Measurements from ENCODE around the gene DLG2. TPM values are rescaled to one million over a fixed set of nuclear protein-coding genes. Genes with fewer than 3 reads are reported as not detected.

Gene DLG2
- total RNA-seq, 1 donor from 2014 or later = 5.9 TPM

- no peaks in the 10 kb centered on the region for H3K36me3 Mint-ChIP-seq
- H3K4me3 Mint-ChIP-seq = no peak overlapping the region
- H3K27me3 Mint-ChIP-seq = no peaks in the 10 kb centered on the region
- TF ChIP-seq CTCF (conservative IDR thresholded peaks at IDR 0.05) = no peak
- no peak for DNase-seq (ENCODE audit: extremely low spot score, unreplicated experiment)
- peaks cover 3% of the 10 kb centered on the region for H3K4me1 Mint-ChIP-seq (ENCODE audit: unreplicated experiment)
- no peaks in the 10 kb centered on the region for H3K9me3 Mint-ChIP-seq
- no peak overlapping the region for H3K27ac Mint-ChIP-seq
These were observed 1858.7 kb downstream of the DLG2 start for GRCh38 chr11:83768489-83768888.

GRCh38 chr11:83766932-83767331, 1860.2 kb downstream of the DLG2 start:
- Mint-ChIP-seq H3K27me3 (no peaks in the 10 kb centered on the region), H3K4me1 (ENCODE audit: unreplicated experiment) (no peaks in the 10 kb centered on the region)
- no peak for TF ChIP-seq CTCF (conservative IDR thresholded peaks at IDR 0.05)

GRCh38 chr11:83764643-83765042, 1862.5 kb downstream of the DLG2 start:
- no peak for TF ChIP-seq CTCF (conservative IDR thresholded peaks at IDR 0.05)
- Mint-ChIP-seq H3K4me3 (no peak overlapping the region), H3K4me1 (ENCODE audit: unreplicated experiment) (no peaks in the 10 kb centered on the region), H3K36me3 (no peaks in the 10 kb centered on the region), H3K9me3 (no peaks in the 10 kb centered on the region), H3K27me3 (peaks cover 4% of the 10 kb centered on the region), H3K27ac (no peak overlapping the region)
- DNase-seq (ENCODE audit: extremely low spot score, unreplicated experiment) = no peak

More at GRCh38 chr11:83766932-83767331, 1860.2 kb downstream of the DLG2 start:
- no peak for DNase-seq (ENCODE audit: extremely low spot score, unreplicated experiment)
- Mint-ChIP-seq H3K9me3 (no peaks in the 10 kb centered on the region), H3K27ac (no peak overlapping the region), H3K36me3 (no peaks in the 10 kb centered on the region), H3K4me3 (no peak overlapping the region)

GRCh38 chr11:83760932-83761331, 1866.2 kb downstream of the DLG2 start:
- Mint-ChIP-seq H3K4me3 (no peak overlapping the region), H3K9me3 (no peaks in the 10 kb centered on the region), H3K27ac (no peak overlapping the region), H3K27me3 (peaks cover 10% of the 10 kb centered on the region), H3K4me1 (ENCODE audit: unreplicated experiment) (no peaks in the 10 kb centered on the region), H3K36me3 (no peaks in the 10 kb centered on the region)
- no peak for TF ChIP-seq CTCF (conservative IDR thresholded peaks at IDR 0.05)
- DNase-seq (ENCODE audit: extremely low spot score, unreplicated experiment) = no peak

GRCh38 chr11:83759148-83759547, 1868.0 kb downstream of the DLG2 start:
- Mint-ChIP-seq H3K27ac (no peak overlapping the region), H3K4me3 (no peak overlapping the region), H3K4me1 (ENCODE audit: unreplicated experiment) (no peaks in the 10 kb centered on the region), H3K36me3 (no peaks in the 10 kb centered on the region), H3K27me3 (peaks cover 10% of the 10 kb centered on the region), H3K9me3 (no peaks in the 10 kb centered on the region)
- TF ChIP-seq CTCF (conservative IDR thresholded peaks at IDR 0.05) = no peak
- no peak for DNase-seq (ENCODE audit: extremely low spot score, unreplicated experiment)

- no peak overlapping the region for H3K27ac Mint-ChIP-seq
- H3K4me3 Mint-ChIP-seq = no peak overlapping the region
- H3K27me3 Mint-ChIP-seq = peaks cover 4% of the 10 kb centered on the region
- H3K4me1 Mint-ChIP-seq (ENCODE audit: unreplicated experiment) = no peaks in the 10 kb centered on the region
- TF ChIP-seq CTCF (conservative IDR thresholded peaks at IDR 0.05) = no peak
- H3K9me3 Mint-ChIP-seq = no peaks in the 10 kb centered on the region
- H3K36me3 Mint-ChIP-seq = no peaks in the 10 kb centered on the region
- no peak for DNase-seq (ENCODE audit: extremely low spot score, unreplicated experiment)
These were observed 1876.1 kb downstream of the DLG2 start for GRCh38 chr11:83751041-83751440.
